H9 (cell line): ENCODE data around the gene SCO2. TPM values are rescaled to one million over a fixed set of nuclear protein-coding genes. Genes with fewer than 3 reads are reported as not detected.
"Not testable (repeated sequence)": the region's sequence is repeated elsewhere in the genome, so short reads cannot be mapped to it uniquely, and the experiment has no call there.

Experiments
- DNase-seq: peaks from one replicate; pipeline ENCODE4 v3.0.0-alpha.2; 2017
- H2AFZ ChIP-seq: one replicate; pipeline ENCODE4 v1.6.1; 2013; ENCODE audit warnings: mild to moderate bottlenecking, low read length, control low read depth, moderate library complexity
- H2AK5ac ChIP-seq: 2 replicates; pipeline ENCODE4 v1.6.1; 2013; ENCODE audit warnings: low read length, control low read depth, mixed read lengths; ENCODE audit not compliant: insufficient read length
- H2BK120ac ChIP-seq: one replicate; pipeline ENCODE4 v1.6.1; 2013; ENCODE audit warnings: low read depth, mild to moderate bottlenecking, low read length, control low read depth, inconsistent platforms; ENCODE audit not compliant: poor library complexity, severe bottlenecking
- H2BK12ac ChIP-seq: 2 replicates; pipeline ENCODE4 v1.6.1; 2013; ENCODE audit warnings: low read length, control low read depth, mixed read lengths, low read depth; ENCODE audit not compliant: insufficient read length
- H2BK15ac ChIP-seq: 2 replicates; pipeline ENCODE4 v1.6.1; 2013; ENCODE audit warnings: low read depth, low read length, control low read depth
- H2BK20ac ChIP-seq: one replicate; pipeline ENCODE4 v1.6.1; 2013; ENCODE audit warnings: low read depth, mild to moderate bottlenecking, low read length, control low read depth, inconsistent platforms; ENCODE audit not compliant: poor library complexity, severe bottlenecking
- H2BK5ac ChIP-seq: 2 replicates; pipeline ENCODE4 v1.6.1; 2013; ENCODE audit warnings: low read length, control low read depth, mixed read lengths; ENCODE audit not compliant: insufficient read length
- H3K14ac ChIP-seq: 2 replicates; pipeline ENCODE4 v1.6.1; 2013; ENCODE audit warnings: low read length, control low read depth; ENCODE audit not compliant: insufficient read depth
- H3K18ac ChIP-seq: 2 replicates; pipeline ENCODE4 v1.6.1; 2013; ENCODE audit warnings: low read depth, mild to moderate bottlenecking, mixed read lengths, low read length, control low read depth; ENCODE audit not compliant: insufficient read length
- H3K23ac ChIP-seq: 2 replicates; pipeline ENCODE4 v1.6.1; 2013; ENCODE audit warnings: low read length, control low read depth, mixed read lengths, low read depth; ENCODE audit not compliant: insufficient read length
- H3K23me2 ChIP-seq: 2 replicates; pipeline ENCODE4 v1.6.1; 2013; ENCODE audit warnings: low read depth, mild to moderate bottlenecking, mixed read lengths, low read length, control low read depth; ENCODE audit not compliant: insufficient read length, poor library complexity, severe bottlenecking
- H3K27ac ChIP-seq: 2 replicates; pipeline ENCODE4 v1.5.1; 2013; ENCODE audit warnings: low read length, control low read depth, mixed read lengths, low read depth; ENCODE audit not compliant: insufficient read length
- H3K27me3 ChIP-seq: 2 replicates; pipeline ENCODE4 v1.6.1; 2013; ENCODE audit warnings: low read length, control low read depth, inconsistent platforms; ENCODE audit not compliant: insufficient read depth
- H3K4ac ChIP-seq: 2 replicates; pipeline ENCODE4 v1.6.1; 2013; ENCODE audit warnings: low read depth, mild to moderate bottlenecking, control low read depth, inconsistent platforms, low read length, moderate library complexity
- H3K4me1 ChIP-seq: 2 replicates; pipeline ENCODE4 v1.6.1; 2013; ENCODE audit warnings: low read length, control low read depth, inconsistent platforms; ENCODE audit not compliant: insufficient read depth
- H3K4me2 ChIP-seq: 2 replicates; pipeline ENCODE4 v1.6.1; 2013; ENCODE audit warnings: low read length, control low read depth, mixed read lengths; ENCODE audit not compliant: insufficient read length, insufficient read depth
- H3K56ac ChIP-seq: 2 replicates; pipeline ENCODE4 v1.6.1; 2013; ENCODE audit warnings: low read depth, mild to moderate bottlenecking, mixed read lengths, low read length, control low read depth; ENCODE audit not compliant: insufficient read length
- H3K79me1 ChIP-seq: 2 replicates; pipeline ENCODE4 v1.6.1; 2013; ENCODE audit warnings: low read depth, mild to moderate bottlenecking, moderate library complexity, low read length, control low read depth, inconsistent platforms; ENCODE audit not compliant: insufficient read depth, poor library complexity, severe bottlenecking
- H3K79me2 ChIP-seq: 2 replicates; pipeline ENCODE4 v1.6.1; 2013; ENCODE audit warnings: low read length, control low read depth, inconsistent platforms; ENCODE audit not compliant: insufficient read depth
- H3K9ac ChIP-seq: 2 replicates; pipeline ENCODE4 v1.6.1; 2013; ENCODE audit warnings: low read length, control low read depth, mixed read lengths; ENCODE audit not compliant: insufficient read length; ENCODE audit errors: extremely low read depth
- H3K9me3 ChIP-seq: one replicate; pipeline ENCODE4 v1.6.1; 2013; ENCODE audit warnings: low read depth, low read length, inconsistent platforms; ENCODE audit not compliant: control insufficient read depth
- H3T11ph ChIP-seq: one replicate; pipeline ENCODE4 v1.6.1; 2013; ENCODE audit warnings: mild to moderate bottlenecking, low read length, control low read depth, inconsistent platforms
- H4K20me1 ChIP-seq: one replicate; pipeline ENCODE4 v1.6.1; 2013; ENCODE audit not compliant: control insufficient read depth, insufficient read length, insufficient read depth
- H4K5ac ChIP-seq: 2 replicates; pipeline ENCODE4 v1.6.1; 2013; ENCODE audit warnings: low read depth, mild to moderate bottlenecking, mixed read lengths, low read length, control low read depth; ENCODE audit not compliant: insufficient read length
- H4K8ac ChIP-seq: replicated peaks from 2 replicates; pipeline ENCODE4 v1.6.1; 2013; ENCODE audit warnings: low read length, control low read depth, mixed read lengths, low read depth; ENCODE audit not compliant: insufficient read length
- H4K91ac ChIP-seq: 2 replicates; pipeline ENCODE4 v1.6.1; 2013; ENCODE audit warnings: low read depth, mild to moderate bottlenecking, moderate library complexity, mixed read lengths, low read length, control low read depth; ENCODE audit not compliant: insufficient read length
- H3K27ac Mint-ChIP-seq, 3 experiments: 2 replicates in 2 of 3; 3 replicates in 1 of 3; pipeline ENCODE4 v1.8.0; 2020 to 2021; ENCODE audit warnings: mixed read lengths in 3 of 3, mild to moderate bottlenecking in 1 of 3, moderate library complexity in 1 of 3
- H3K27me3 Mint-ChIP-seq: 2 replicates; pipeline ENCODE4 v1.8.0; 2021; ENCODE audit warnings: low read depth, mild to moderate bottlenecking, moderate library complexity, mixed read lengths
- H3K36me3 Mint-ChIP-seq, 3 experiments: 2 replicates in 2 of 3; 3 replicates in 1 of 3; pipeline ENCODE4 v1.8.0; 2020 to 2021; ENCODE audit warnings: low read depth in 3 of 3, mixed read lengths in 3 of 3; ENCODE audit not compliant: insufficient read depth in 1 of 3
- H3K4me1 Mint-ChIP-seq, 2 experiments: 2 replicates each; pipeline ENCODE4 v1.8.0; 2020; ENCODE audit warnings: mixed read lengths in 2 of 2
- H3K4me3 Mint-ChIP-seq, 2 experiments: 2 replicates in 1 of 2; 3 replicates in 1 of 2; pipeline ENCODE4 v1.8.0; 2020 to 2021; ENCODE audit warnings: mild to moderate bottlenecking in 2 of 2, mixed read lengths in 2 of 2, moderate library complexity in 1 of 2
- H3K9me3 Mint-ChIP-seq, 2 experiments: 2 replicates in 1 of 2; 3 replicates in 1 of 2; pipeline ENCODE4 v1.8.0; 2020; ENCODE audit warnings: mild to moderate bottlenecking in 2 of 2, mixed read lengths in 2 of 2, moderate library complexity in 1 of 2
- CTCF ChIP-seq: fragments of 200-600 bp; sonication (generic); conservative IDR thresholded peaks from 3 replicates; pipeline ENCODE4 v1.8.0; 2021; ENCODE audit warnings: antibody characterized with exemption, mild to moderate bottlenecking
- WGBS: extraction: QIAGEN DNeasy Blood & Tissue Kit; methylation state at CpG from one replicate; pipeline ENCODE4 v1.1.7; 2013; ENCODE audit warnings: missing lambda C conversion rate, low lambda C conversion rate, mixed read lengths; ENCODE audit not compliant: insufficient read length; ENCODE audit errors: extremely low coverage; 5-methylcytosine and 5-hydroxymethylcytosine counted together
- total RNA-seq: library from RNA; stranded (reverse); gene quantifications from 2 replicates; pipeline ENCODE4 v1.2.1, GENCODE V29; 2021

Gene SCO2
- total RNA-seq, 1 experiment from 2014 or later, result 3.3 TPM

- H2BK20ac ChIP-seq, result no peak overlapping the region
- H3K4me2 ChIP-seq, result no peak overlapping the region
- Mint-ChIP-seq H3K27ac (no peak overlapping the region; a peak in 1 of 7 replicates), H3K27me3 (peaks cover 62% of the 10 kb centered on the region), H3K4me1 (no peaks in the 10 kb centered on the region), H3K4me3 (no peak overlapping the region), H3K9me3 (no peaks in the 10 kb centered on the region; a peak in 1 of 5 replicates), H3K36me3 (no peaks in the 10 kb centered on the region)
- no peak overlapping the region for H2BK15ac ChIP-seq
- peaks cover 2% of the 10 kb centered on the region for H3K23me2 ChIP-seq
- H3K79me1 ChIP-seq, result no peaks in the 10 kb centered on the region
- no peak overlapping the region for H2BK5ac ChIP-seq
- H4K20me1 ChIP-seq, result no peaks in the 10 kb centered on the region
- H4K91ac ChIP-seq, result no peak overlapping the region
- no peaks in the 10 kb centered on the region for H3K4me1 ChIP-seq
- no peaks in the 10 kb centered on the region for H3K79me2 ChIP-seq
- no peak overlapping the region for H4K5ac ChIP-seq
- no peak for TF ChIP-seq CTCF
- no peak overlapping the region for H2AK5ac ChIP-seq
- WGBS, result no CpG with 5 or more reads among the region's 19 CpGs
- H3K27me3 ChIP-seq, result no peaks in the 10 kb centered on the region; the same call in 1 of the 2 replicates
- no peak overlapping the region for H2AFZ ChIP-seq
- no peak overlapping the region for H4K8ac ChIP-seq
- H3K9ac ChIP-seq, result no peak overlapping the region
- no peak overlapping the region for H2BK12ac ChIP-seq
- no peak overlapping the region for H3K56ac ChIP-seq
- no peak overlapping the region for H3T11ph ChIP-seq
- DNase-seq, result no peak
- no peak overlapping the region for H2BK120ac ChIP-seq
- H3K23ac ChIP-seq, result no peak overlapping the region
- no peaks in the 10 kb centered on the region for H3K9me3 ChIP-seq
- H3K18ac ChIP-seq, result no peak overlapping the region
- no peak overlapping the region for H3K4ac ChIP-seq
- H3K27ac ChIP-seq, result no peak overlapping the region
- H3K14ac ChIP-seq, result no peak overlapping the region
These were observed 17.1 kb upstream of the SCO2 start for GRCh38 chr22:50542416-50542927.

- not testable (repeated sequence) for H2BK5ac ChIP-seq
- no CpG with 5 or more reads among the region's 5 CpGs for WGBS
These were observed 16.2 kb upstream of the SCO2 start for GRCh38 chr22:50541667-50542026.

More at GRCh38 chr22:50541667-50542026, 16.2 kb upstream of the SCO2 start:
- not testable (repeated sequence) for H3K79me2 ChIP-seq, H3T11ph ChIP-seq, H4K91ac ChIP-seq, H4K5ac ChIP-seq, H3K27ac ChIP-seq, H2AK5ac ChIP-seq, H2BK120ac ChIP-seq, H3K14ac ChIP-seq, H3K56ac ChIP-seq, H3K9me3 Mint-ChIP-seq, DNase-seq, H3K79me1 ChIP-seq, H4K8ac ChIP-seq, H3K23me2 ChIP-seq, H3K23ac ChIP-seq, H3K18ac ChIP-seq, H3K9ac ChIP-seq, H3K9me3 ChIP-seq, H2BK12ac ChIP-seq, H3K4me2 ChIP-seq, H3K4me3 Mint-ChIP-seq, H3K36me3 Mint-ChIP-seq, H3K27ac Mint-ChIP-seq, H2AFZ ChIP-seq, H3K4me1 Mint-ChIP-seq, H2BK20ac ChIP-seq, H3K4ac ChIP-seq, H2BK15ac ChIP-seq, H4K20me1 ChIP-seq, H3K27me3 ChIP-seq, H3K4me1 ChIP-seq
- peaks cover 69% of the 10 kb centered on the region for H3K27me3 Mint-ChIP-seq
